ENCODE measurements around the gene RBM8A.

- TF ChIP-seq EZH2 (IDR thresholded peaks at IDR 0.05; ENCODE audit: borderline replicate concordance, low read depth, low read length, severe bottlenecking) (no peak), CTCF (IDR thresholded peaks at IDR 0.05; ENCODE audit: borderline replicate concordance, extremely low read depth, low read length, poor library complexity, severe bottlenecking) (no peak)
Observed at GRCh38 chr1:145926686-145927062, 610 bp downstream of the RBM8A start.

Data from DND-41 (cell line).